GDM1 (cell line): Measurements from ENCODE around the gene ING5.

ENCODE experiments used
- DNase-seq: peaks from one replicate; lab custom pipeline; 2025; lab: John Stamatoyannopoulos, UW

Gene ING5

DNA sequence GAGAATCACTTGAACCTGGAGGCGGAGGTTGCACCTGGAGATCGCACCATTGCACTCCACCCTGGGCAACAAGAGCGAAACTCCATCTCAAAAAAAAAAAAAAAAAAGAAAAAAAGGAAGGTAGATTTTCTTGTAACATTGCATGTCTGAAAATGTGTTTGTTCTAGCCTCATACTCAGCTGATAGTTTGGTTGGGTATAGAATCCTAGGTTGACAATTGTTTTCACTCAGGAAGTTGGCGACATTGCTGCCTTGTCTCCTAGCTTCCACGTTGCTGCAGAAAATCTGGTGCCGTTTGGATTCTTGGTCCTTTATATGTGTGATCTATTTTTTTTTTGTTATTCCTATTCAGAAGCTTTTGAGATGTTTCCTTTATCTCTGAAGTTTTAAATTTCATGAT lies 4.7 kb downstream of the ING5 start:
- no peak for DNase-seq

GRCh38 chr2:241708879-241709278 lies 7.0 kb downstream of the ING5 start:
- DNase-seq, result no peak

DNA sequence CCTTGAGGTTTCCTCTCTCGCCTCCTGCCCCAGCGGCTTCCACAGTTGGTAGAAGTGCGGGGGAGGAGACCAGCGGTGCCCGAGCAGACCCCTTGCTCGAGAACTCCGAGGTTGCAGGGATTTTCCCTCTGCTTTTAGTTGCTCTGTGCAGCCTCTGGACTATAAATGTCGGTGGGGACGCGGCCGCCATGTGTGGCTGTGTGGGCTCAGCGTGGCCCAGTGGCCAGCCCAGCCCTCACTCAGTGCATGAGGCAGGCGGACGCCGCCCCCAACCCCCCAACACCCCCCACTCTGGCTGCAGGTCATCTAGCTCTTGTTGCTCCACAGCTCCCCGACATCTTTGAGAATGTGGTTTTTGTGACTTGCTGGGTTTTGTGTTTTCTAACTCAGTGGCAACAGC lies 17.3 kb downstream of the ING5 start:
- no peak for DNase-seq

GRCh38 chr2:241720099-241720498 lies 18.3 kb downstream of the ING5 start:
- DNase-seq, result no peak

DNA sequence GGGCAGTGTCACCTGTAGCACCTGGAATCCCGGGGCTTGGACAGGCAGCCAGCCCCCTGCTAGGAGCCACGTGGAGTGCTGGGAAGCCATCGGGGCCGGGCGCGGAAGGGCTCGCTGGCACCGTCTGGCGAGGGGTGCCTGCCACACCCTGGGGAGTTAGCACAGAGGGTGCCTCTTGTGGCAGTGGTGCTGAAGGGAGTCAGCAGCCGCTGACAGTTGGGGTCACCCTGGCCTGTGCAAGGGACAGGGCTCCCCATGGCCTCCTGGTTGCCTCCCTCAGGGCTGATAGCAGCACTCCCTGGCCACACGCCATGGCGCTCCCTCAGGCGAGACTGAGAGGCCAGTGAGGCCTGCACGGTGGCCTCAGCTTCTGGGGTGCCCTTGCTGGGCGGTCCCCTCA lies 18.7 kb downstream of the ING5 start:
- no peak for DNase-seq

GRCh38 chr2:241721852-241722251 lies 20.0 kb downstream of the ING5 start:
- DNase-seq, result no peak

DNA sequence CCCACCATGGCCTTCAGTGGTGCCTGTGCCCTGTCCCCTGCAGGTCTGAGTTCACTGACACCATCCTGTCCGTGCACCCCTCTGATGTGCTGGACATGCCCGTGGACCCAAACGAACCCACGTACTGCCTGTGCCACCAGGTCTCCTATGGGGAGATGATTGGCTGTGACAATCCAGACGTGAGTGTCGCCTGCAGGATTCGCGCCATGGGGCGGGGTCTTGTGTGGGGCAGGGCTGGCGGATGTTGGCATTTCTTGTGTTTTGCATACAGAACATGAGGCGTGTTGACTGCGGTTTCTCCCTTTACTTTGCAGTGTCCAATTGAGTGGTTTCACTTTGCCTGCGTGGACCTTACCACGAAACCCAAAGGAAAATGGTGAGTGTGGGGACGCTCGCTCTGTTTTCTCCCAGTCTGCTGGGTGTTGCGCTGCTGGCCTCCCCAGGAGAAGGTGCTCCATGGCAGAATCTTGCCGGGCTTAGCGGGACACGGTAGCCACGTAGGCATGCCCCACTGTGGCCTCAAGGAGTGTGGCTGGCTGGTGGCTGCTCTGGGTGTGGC lies 21.1 kb downstream of the ING5 start:
- no peak for DNase-seq

DNA sequence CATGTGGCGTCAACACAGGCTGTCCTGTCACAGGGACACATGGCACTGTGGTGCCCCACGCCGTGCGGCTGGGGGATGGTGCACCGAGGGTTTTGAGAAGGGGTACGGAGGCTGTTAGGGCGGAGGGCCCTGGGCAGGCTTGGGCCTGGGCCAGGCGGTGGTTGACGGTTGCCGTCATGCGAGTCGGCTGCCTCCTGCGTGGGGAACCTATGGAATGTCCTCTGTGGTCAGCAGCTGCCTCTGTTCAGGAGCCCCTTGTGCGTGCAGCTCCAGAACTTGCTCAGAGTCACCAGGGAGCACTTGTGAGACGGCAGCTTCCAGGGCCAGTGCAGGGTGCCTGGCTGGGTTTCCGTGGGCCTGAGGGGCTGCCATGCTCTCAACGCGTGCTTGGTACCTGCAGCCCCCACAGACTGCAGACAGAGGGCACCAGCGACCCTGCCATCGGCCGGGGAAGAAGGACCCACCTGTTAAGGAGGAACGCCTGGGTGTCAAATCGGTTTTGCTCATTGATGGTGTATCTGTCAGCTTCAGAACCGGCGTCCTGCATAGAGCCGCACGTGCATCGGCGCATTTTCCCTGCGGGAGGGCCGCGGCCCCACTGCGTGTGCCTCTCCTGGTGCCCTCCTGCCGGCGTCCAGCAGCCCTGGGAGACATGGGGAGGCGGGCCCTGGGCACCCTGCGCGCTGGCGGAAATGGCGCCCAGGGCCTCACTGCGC lies 22.6 kb downstream of the ING5 start:
- DNase-seq, result peak; percentile 24

- no peak for DNase-seq
These were observed 23.4 kb downstream of the ING5 start for GRCh38 chr2:241724975-241725870.

DNA sequence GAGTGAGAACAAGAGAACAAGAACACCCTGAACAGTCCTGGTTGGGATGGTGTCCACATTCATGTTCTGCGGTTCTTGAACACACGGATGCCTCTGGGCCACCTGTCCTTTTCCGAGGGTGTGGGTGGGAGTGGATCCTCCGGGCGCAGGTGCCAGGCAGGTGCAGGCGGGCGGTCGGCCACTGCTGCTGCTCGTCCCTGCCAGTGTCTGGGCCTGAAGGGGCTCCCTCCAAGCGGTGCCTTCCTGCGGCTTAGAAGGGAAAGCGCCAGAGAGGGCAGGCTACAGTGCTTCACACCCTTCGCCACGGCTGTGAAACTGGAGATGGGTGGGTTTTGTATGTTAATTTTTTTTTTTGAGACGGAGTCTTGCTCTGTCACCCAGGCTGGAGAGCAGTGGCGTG lies 24.6 kb downstream of the ING5 start:
- no peak for DNase-seq

GRCh38 chr2:241728000-241728399 lies 26.2 kb downstream of the ING5 start:
- no peak for DNase-seq

DNA sequence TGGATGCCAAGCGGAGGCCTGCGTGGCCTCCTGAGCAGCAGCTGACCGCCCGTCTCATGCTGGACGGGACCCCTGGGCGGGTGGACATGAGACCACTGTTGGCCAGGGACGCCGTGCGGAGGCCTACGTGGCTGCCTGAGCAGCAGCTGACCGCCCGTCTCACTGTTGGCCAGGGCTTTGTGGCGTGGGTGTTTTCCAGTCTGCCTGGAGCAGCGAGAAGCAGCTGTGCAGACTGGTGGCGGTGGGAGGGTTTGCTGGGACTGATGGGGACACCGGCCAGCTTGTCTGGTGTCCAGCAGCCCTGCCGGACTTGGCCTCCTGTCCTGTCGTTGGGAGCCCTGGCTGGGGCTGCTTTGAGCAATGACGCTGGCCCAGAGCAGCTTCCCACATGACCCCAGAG lies 26.8 kb downstream of the ING5 start:
- no peak for DNase-seq

- DNase-seq, result no peak
These were observed 28.0 kb downstream of the ING5 start for GRCh38 chr2:241729868-241730267.

GRCh38 chr2:241730671-241731293 lies 28.9 kb downstream of the ING5 start:
- peak; percentile 20 for DNase-seq

- DNase-seq, result peak; percentile 4
These were observed 30.8 kb downstream of the ING5 start for GRCh38 chr2:241732513-241733186.

DNA sequence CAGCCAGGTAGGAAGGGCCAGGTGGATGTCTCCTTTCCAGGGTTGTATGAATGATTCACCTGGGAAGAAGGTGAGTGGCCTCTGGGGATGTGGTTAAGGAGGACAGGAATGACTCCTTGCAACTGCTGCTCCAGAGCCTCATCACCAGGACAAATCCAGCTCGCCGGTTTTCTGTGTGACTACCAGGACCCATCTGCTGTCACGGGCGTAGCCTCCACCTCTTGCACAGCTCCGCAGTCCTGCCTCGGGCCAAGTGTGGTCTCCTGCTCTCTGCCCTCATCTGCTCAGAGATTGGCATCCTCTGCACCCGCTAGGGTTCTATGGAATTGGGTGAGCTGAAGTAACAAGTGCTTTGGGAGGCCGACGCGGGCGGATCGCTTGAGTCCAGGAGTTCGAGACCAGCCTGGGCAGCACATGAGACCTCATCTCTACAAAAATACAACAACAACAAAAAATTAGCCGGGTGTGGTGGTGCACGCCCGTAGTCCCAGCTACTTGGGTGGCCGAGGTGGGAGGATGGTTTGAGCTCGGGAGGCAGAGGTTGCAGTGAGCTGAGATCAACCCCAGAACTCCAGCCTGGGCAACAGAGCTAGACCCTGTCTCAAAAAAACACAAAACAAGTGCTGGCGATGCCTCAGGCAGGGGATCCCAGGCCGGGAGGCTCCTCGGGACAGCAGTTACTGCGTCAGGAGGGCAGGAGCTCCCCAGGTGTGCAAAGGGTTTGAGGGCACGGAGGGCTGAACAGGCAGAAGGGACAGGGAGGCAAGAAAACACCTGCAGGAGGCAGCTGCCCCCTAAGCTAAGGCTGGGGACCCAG lies 31.8 kb downstream of the ING5 start:
- DNase-seq, result no peak

DNA sequence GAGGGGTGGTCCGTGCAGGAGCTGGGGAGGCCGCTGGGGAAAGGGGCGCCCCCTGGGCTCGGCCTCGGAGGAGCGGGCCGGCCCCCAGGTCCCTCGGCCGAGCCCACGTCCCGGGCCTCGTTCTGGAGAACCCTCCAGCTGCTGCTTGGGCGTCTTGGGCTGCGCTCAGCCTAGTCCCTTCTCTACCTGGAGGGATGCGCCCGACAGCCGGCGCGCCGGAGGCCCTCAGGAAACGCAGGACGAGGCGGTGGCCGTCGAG lies 32.3 kb downstream of the ING5 start:
- no peak for DNase-seq

DNA sequence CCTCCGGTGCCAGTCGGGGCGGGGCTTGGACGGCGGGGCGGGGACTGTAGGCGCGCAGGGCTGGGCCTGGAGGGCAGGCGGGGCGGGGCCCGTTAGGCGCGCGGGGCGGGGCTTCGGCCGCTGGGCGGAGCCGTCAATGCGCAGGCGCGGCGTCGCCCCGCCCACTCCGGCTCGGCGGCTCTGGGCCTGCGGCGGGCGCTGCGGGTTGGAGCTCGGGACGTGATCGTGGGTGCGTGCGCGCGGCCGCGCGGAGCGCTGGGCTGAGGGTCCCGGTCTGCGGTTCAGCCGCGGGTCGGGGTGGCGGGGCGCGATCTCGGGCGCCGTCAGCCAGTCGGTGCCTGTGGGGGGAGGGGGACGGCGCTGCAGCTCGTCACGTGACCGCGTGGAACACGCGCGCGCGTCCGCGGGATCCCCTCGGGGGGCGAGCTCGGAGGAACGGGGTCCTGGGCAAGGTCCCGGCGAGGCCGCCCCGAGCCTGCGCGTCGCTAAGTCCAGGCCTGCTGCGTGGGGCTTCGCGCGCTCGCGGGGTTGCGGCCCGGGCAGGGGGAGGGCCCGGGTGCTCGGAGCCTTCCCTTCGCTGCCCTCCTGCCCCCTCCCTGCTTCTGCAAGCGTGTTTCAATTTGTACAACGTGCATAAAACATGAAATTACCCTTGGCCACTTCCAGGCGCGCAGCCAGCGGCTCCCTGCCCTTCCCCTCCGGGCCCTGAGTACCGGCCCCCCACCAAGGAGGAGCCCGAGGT lies 32.8 kb downstream of the ING5 start, which contains the start of gene D2HGDH:
Gene D2HGDH (plus strand): TSS at position 164 of the 742 bp plus-strand sequence. CDS start 595 bp downstream, outside the sequence.
- DNase-seq, result peak; percentile 90

GRCh38 chr2:241736111-241736510 lies 34.3 kb downstream of the ING5 start:
- no peak for DNase-seq

- DNase-seq, result no peak
These were observed 36.3 kb downstream of the ING5 start for GRCh38 chr2:241738040-241738686.
